ENCODE data around the gene LGMN. TPM values are rescaled to one million over a fixed set of nuclear protein-coding genes. Genes with fewer than 3 reads are reported as not detected.

LGMN gene
- total and polyA plus RNA-seq, 2 of the 8 experiments (the other 6 are each of a cell fraction or from before 2014, with no cell fraction given): 57.4 to 83.4 TPM

GRCh38 chr14:92660571-92660970 lies 87.9 kb downstream of the LGMN start (continued):
- no peak for TF ChIP-seq CHD7 (IDR thresholded peaks at IDR 0.05; ENCODE audit: insufficient replicate concordance, low read length)

All from H1 (cell line).